ENCODE results near the gene ATP5F1E.

Gene ATP5F1E

DNA sequence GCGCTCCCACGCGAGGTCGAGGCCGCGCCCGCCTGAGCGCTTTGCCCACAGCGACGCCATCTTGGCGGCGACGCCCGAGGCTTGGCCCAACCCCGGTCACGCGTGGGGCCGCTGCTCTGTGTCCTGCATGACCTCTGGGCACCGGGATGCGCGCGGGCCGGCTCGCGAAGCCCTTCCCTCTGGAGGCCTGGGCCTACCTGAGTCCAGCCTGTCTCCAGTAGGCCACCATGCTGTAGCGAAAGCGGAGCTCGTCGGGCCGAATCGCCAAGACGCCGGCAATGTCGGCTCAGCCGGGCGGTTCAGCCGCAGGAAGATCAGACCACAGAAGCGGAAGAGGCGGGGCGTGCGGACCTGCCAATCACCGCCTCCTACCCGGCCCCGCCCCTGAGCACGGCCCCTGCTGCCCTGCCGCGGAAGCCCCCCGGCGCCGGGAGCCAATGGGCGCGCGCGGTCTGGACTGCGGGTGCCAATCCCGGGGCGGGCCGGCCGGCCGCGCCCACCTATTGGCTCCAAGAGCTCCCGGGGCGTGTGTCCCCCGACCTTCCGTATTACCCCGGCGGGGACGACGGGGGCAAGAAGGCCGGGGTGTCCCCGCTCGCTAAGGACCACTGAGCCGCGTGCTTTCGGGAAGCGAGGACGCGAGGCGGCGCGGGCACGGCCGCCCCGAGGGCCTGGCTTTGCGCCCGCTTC lies at the start of gene ATP5F1E:
Gene ATP5F1E, minus strand, starts transcription at position 313 of the 690 bp plus-strand sequence. Its CDS starts 84 bp downstream, at position 229.
- DNase-seq: peak; percentile 97

DNA sequence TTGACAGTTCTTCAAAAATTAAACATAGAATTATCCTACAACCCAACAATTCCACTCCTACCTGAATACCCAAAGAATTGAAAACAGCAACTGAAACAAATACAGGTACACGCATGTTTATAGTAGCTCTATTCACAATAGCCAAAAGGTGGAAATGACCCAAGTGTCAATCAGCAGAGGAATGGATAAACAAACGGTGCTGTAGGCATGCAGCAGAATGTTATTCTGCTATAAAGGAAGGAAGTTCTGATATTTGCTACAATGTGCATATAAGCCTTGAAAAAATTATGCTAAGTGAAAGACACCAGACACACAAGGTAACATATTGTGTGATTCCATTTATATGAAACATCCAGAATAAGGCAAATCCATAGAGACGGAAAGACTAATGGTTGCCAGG lies 48.9 kb upstream of the ATP5F1E start:
- DNase-seq: no peak

DNA sequence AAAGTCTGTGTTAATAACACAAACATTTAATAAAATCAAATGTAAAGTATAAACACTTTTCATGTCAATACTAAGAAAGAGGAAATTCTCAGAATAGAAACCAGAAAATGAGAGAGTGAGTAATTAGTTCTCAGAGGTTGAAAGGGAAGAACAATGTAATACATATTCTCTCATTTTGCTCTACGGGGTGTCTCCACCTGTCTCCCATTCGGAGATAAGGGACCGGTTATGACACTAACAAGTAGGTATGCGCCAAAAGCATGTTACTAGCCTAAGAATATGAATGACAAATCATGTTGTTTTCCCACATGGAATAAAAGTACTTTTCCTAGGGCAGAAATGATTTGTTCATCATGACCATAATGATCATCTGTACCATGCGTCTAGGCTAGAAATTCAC lies 46.1 kb upstream of the ATP5F1E start:
- no peak for DNase-seq

DNA sequence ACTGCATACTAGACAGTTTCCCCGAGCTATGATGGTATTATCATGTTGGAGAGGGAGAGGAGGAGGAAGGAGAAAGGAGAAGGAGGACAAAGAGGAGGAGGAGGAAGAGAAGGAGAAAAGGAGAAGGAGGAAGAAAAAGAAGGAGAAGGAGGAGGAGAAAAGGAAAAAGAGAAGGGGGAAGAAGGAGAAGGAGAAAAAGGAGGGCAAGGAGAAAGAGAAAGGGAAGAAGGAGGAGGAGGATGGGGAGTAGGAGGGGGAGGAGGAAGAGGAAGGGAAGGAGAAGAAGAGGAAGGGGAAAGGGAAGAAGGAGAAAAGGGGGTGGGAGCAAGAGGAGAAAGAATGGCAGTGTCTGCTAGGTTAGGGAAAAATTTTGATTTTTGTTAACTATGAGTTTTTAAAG lies 45.6 kb upstream of the ATP5F1E start:
- no peak for DNase-seq

DNA sequence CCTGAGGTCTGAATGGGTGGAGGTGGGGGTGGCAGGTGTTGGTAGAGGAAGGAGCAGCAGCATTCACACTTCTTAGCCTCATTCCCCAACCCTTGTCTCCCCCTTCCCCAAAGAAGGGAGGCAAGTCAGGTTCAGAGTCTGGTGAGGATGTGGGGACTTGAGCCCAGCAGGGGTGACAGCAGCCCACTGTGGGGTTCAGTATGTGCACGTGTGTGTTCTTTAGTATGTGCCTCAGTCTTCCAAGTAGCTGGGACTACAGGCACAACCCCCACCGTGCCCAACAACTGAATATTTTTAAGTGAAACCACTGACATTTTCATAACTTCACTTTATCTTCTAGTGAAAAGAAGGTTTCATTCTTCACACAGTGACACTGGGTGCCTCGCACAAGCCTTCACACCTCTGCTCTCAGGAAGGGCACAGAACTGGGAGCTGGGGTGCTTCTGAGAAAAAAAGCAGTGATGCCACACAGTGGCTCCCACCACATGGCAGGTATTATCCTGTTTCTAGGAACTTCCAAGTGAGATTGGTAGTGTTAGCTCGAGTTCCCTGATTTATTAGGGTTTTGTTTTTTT lies 43.9 kb upstream of the ATP5F1E start:
- no peak for DNase-seq

DNA sequence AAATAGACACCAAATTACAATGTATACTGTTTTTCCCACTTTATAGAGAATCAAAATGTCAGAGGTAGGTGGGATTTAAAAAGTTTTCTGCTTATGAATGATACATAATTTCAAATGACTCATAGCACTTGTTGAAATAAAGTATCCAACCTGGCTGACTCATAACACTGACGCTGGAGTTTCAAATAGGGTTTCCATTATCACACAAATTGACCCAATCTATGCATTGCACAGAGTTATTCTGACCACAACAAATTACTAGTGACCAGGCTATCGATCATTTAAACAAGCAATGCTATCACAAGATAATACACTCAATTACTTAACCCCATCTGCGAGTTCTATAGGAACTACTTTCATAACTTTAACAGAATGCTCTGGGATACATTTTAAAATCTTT lies 42.3 kb upstream of the ATP5F1E start:
- no peak for DNase-seq

DNA sequence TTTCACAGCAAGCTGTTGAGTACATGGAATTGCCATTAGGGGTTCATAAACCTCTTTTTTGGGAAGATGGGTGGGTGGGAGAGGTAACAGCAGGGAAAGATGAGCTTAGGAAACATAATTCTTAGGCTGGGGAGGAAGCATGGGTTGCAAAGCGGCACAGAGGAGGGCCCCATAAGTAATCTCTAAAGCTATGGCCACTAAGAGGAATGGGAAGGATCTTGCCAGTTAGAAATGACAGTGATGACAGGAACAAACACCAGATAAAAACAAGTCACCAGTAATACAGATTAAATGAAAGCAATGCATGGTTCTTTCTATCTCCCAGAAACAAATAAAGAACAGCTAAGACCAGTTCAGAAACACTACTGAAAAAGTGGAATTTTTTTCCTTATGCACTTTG lies 41.4 kb upstream of the ATP5F1E start:
- DNase-seq: no peak

DNA sequence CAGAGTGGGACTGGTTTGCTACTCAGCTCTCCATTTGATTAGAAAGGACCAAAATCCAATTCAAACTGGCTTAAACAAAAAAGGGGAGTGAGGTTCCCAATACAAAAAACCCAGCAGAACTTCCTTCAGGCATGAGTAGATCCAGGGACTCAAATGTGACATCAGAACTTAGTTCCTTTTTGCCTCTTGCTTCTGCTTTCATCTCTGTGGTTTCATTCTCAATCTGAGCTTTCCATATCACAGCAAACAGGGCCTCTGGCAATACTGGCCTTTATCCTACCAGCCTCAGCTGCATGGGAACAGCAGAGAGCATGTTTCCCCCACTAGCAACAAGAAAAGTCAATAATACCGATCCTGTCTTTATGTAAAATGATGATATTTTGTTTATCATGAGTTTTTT lies 39.1 kb upstream of the ATP5F1E start:
- no peak for DNase-seq

DNA sequence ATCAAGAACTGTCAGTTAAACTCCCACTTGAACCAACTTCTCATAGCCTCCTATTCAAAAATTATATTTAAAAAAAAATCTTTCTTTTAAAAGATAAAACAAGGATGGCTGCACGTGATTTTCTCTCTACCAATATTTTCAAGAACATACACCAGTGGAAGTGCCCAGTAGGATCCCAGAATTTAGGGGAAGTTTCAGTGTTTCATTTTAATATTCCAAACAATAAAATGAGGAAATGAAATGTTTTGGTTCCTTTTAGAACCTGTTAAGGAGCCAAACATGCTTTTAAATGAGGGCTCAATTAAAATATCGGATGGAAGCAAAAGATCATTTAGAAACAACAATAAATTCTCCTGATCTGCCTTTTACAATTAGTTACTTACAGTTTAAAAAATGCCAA lies 36.9 kb upstream of the ATP5F1E start:
- DNase-seq: no peak

DNA sequence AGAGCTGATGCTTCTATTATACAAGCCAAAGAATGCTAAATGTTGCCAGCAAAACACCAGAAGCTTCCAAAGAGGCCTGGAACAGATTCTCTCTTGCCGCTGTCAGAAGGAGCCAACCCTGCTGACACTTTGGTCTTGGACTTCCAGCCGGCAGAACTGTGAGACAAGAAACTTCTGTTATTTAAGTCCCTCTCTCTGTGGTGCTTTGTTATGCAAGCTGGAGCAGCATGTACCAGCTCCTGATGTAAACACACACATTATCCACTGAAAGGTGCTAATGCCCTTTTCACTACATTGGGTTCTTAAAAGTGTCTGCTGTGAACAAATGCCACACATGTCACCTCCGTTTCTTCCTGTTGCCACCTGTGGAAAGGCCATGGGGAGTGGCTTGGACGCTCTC lies 36.4 kb upstream of the ATP5F1E start:
- no peak for DNase-seq

DNA sequence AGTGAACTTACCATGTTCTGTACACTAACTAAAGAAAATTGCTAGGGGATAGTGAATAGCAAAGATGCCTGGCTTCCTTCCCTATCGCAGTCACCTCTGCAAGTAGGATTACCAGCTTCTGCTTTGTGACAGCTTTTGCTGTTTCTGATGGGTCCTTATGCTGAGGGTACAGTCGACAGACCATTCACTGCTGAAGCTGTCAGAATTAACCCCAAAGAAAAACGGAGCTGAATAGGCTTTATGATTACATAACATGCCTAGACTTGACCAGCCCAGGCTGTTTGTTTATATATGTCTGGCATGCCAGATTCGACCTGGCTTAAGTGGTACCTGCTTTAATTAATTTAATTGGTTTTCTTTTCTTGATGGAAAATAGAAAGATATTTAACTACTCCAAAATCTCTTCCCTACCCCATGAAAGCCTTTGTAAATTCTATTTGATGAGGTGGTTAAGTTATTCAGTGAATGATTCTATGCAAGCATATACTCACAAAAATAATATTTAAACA lies 32.1 kb upstream of the ATP5F1E start:
- no peak for DNase-seq

DNA sequence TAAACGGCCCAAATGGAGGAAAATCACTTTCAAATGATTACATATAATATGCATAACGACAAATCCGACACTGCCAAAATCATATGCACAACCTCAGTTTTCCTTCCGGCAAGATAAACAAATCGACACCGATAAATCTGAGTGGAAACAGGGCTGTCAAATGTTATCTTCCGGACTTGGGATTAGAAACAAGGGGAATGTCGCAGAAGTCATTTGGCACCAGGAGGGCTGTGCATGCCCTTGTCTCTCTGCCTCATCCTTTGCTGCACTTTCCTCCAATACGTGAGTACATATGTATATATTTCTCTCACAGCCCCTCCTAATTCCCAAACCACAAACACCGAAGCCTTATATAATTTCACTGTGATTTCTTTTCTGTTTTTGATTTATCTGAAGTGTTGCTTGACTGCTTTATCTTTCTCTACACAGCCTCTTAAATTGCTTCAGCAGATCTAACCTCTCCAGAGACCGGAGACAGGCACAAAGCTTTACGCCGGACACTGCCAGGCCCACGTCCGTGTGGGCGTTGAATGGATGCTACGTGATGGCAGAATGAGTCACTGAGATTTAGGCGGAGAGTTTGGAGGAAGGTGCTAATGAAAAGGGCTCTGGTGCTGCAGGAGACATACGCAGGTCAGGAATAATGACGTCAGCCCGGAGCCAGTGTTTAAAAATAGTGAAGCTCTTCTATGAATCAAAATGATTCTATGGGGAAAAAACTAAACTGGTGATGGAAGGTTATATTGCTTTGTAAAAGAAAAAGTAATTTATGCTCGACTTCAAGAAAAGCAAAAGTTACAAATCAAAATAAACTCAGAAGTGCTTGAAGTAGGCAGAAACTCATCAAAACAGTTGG lies 31.5 kb upstream of the ATP5F1E start:
- no peak for DNase-seq

DNA sequence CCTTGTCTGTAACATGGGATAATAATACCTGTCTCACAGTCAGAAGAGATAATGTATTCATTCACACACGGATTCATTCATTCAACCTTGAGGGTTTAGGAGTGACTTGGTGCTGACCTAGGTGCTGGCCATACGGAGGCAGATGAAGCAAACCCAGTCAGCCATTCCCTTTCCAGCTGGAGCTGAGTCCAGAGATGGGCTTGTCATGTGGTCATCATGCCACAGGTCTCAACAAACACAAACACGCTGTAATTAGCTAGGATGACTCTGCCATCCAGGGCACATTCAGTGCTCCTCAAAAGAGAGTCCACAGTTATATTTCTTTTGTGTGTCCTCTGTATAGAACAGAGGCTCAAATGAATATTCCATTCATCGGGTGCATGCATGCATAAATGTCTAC lies 29.9 kb upstream of the ATP5F1E start:
- no peak for DNase-seq

DNA sequence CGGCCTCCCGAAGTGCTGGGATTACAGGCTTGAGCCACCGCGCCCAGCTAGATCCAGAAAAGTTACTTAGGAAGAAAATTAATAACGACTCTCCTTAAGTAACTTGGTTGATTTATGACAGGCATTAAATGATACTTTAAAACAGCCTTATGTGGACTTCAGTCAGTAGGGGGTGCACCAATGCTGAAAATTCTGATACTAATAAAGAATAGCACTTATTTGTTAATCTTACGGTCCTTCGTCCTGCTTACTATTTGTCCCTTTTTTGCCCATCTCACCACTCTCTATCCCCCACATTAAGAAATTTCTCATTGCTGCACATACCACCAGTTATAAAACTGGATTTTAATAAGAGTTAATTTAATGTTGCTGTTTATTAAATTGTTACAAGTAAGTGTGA lies 23.2 kb upstream of the ATP5F1E start:
- no peak for DNase-seq

DNA sequence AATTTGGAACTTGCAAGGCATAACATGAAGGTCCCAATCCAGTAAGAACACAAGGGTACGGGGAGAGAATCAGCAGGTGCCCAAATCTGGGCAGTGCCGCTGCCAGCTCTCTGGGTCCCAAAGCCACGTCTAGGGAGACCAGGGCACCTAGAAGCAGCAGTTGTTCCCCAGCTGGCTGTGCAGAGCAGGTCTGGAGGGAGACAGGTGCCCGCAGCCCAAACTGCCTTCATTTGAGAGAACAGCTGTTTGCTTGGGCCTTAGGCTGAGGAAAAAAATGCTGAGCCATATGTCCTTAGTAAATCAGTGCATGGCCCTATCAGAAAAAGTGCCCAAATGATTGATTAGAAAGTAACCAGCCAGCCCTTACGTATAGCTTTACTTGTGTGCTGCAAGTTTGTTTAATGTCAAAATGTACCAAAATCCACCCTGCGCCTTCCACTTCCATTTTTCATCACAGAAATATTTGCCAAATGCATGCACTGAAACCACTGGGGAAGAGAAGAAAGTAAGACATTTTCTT lies 19.6 kb upstream of the ATP5F1E start:
- DNase-seq: no peak

DNA sequence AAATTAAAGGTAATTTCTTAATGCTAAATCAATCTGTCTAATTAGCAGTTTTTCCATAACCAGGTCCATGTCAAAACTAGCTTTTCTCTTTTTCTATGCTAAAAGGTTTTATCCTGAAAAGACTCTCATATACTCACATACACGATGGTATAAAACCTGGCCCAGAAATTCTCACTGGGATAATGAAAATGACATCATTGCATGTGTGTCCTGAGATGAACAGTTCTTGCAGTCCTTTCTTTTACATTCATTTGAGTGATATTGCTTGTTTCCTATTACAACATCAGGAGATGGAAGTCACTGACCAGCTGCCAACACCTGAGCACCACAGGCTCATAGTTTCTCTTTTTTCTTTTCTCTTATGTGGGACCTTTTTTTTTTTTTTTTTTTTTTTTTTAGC lies 18.3 kb upstream of the ATP5F1E start:
- DNase-seq: no peak

DNA sequence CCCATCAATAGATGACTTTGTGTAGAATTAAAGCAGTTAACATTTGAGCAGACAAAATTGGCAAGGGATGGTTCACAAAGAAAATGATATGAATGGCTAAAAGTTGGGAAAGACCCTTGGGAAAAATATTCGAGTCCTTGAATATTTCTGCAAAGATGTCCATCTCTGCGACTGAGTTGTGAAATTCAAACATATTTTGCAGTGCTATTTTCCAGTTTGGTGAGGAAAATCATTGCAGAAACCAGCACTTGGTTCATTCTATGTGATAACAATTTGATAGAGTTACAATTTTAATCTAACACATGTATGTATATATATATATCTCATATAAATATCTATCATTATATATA lies 16.5 kb upstream of the ATP5F1E start:
- DNase-seq: no peak

DNA sequence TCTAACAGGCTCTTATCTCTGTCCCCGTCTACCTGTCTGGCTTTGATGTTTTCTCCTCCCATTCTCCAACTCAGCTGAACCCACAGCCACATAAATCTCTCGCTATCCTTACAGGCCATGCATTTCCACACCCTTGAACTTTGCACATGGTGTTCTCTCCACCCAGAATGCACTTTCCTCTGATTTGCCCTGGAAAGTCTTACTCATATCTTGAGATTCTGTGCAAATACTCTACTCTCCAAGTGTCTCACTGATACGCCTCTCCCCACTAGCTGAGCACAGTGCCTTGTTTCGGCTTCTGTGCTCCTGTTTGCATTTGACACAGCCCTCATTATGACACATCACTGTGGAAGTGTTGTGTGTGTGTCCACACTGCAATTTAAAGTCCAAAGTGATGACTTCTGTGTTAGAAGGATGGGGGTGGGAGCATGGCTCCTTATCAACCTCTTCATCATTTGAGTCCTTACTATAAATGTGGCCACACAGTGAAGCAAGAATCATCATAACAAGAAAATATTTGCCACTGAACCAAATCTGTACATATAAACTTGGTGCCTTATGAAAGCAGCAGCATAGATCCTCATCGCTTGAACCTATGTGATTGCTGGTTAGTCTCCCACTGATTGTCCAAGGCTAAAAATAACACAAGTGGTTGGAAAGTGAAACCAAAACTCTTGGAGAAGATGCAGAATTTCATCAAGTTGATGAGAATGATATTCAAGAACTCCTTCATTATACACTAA lies 16.0 kb upstream of the ATP5F1E start:
- DNase-seq: no peak

DNA sequence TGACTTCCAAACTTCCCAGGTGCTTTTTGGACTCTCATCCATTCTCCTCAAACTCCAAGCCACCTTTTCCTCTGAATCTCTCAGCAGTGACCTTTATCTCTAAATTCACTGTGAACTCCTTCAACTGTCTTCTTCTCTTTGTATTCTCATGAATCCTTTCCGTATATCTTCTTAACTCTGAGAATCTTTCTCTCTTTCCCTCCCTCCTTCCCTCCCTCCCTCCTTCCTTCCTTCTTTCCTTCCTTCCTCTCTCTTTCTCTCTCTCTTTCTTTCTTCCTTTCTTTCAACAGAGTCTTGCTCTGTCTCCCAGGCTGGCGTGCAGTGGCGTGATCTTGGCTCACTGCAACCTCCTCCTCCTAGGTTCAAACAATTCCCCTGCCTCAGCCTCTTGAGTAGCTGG lies 14.7 kb upstream of the ATP5F1E start:
- no peak for DNase-seq

DNA sequence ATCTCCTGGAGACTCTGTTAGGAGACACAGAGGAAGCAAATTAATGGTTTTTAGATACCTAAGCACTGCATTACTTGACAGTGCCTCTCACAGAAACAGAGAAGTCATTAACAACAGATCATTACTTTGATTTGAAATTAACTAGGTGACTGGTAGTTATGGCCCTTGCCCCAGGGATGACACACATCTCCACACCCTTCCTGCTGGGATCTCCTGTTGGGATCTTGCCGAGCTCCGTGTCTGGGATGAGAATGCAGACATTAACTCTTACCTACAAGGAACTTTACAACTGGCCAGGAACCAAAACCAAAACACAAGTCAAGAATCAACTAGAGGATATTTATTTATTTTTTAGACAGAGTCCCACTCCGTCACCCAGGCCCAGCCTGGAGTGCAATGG lies 12.7 kb upstream of the ATP5F1E start:
- DNase-seq: no peak

DNA sequence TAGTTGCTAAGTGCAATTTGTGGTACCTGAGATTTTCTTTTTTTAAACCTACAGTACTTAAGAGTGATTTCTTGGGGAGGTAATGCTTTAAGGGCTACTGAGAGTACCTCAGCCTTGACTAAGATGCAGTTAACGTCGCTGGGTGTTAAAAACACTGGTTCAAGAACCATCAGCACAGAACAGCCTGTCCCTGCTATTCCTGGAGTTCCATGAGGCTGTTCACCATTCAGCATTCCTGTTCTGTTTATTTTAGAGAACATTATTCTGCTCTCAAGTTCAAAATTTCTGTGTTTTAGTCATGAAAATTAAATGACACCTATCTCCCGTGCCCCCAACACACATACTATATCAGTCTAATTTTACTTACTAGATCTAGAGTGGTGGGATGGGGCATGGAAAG lies 12.2 kb upstream of the ATP5F1E start:
- no peak for DNase-seq

DNA sequence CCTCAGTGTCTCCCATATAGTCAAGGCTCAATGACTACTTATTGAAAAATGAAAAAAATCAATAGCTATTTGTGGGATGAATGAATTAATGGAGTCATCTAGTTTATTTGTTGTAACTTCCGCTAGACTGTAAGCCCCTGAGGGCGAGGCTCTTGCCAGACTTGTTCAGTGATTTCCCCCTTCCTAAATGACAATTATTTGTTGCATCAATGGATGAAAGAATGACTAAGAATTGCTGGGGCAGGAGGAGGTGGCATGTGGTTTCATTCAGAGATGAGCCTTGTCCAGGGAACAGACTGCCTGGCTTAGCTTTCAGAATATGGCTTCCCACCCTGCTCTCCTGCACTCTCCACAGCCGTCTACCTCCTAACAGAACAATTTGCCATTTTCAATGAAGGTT lies 11.6 kb upstream of the ATP5F1E start:
- no peak for DNase-seq
